Measurements from ENCODE around the gene MAOB.

MAOB gene

DNA sequence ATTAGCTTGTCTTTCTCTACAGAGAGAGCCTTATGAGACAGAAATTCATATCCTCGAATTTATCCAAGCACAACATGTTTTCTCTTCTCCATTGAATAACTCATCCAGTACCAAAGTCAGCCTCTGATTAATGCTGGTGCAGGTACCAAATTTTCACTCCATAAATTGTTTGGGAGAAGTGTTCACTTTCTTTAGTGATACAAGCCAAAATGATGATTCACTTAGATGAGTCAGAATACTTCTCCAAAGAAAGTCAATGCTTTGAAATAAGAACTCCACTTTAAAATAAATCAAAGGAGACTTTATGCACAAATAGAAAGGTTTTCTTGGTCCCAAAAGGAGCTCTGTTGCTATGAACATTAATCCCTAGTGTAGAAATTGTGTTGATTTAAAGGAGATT, 60.2 kb downstream of the MAOB start:
- TF ChIP-seq, protein P1, sequence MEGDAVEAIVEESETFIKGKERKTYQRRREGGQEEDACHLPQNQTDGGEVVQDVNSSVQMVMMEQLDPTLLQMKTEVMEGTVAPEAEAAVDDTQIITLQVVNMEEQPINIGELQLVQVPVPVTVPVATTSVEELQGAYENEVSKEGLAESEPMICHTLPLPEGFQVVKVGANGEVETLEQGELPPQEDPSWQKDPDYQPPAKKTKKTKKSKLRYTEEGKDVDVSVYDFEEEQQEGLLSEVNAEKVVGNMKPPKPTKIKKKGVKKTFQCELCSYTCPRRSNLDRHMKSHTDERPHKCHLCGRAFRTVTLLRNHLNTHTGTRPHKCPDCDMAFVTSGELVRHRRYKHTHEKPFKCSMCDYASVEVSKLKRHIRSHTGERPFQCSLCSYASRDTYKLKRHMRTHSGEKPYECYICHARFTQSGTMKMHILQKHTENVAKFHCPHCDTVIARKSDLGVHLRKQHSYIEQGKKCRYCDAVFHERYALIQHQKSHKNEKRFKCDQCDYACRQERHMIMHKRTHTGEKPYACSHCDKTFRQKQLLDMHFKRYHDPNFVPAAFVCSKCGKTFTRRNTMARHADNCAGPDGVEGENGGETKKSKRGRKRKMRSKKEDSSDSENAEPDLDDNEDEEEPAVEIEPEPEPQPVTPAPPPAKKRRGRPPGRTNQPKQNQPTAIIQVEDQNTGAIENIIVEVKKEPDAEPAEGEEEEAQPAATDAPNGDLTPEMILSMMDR (IDR thresholded peaks at IDR 0.05; ENCODE audit: insufficient read depth, low read depth, low read length, missing control alignments) = no peak

DNA sequence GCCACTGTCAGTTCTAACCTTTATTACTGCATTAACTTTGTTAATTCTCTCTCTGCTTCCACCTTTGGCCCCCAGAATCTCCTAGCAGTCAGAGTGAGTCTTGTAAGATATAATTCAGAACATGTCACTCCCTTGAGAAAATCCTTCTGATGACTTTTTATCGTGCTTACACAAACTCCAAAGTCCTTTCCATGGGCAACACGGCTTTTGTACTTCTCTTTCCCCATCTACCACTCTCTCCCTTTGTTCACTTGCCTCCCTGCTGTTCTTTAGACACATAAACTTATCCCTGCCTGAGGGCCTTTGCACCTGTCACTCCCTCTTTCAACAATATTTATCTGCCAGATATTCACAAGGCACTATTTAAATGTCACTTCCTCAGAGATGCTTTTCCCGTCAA, 64.8 kb downstream of the MAOB start:
- H3K4me3 ChIP-seq (ENCODE audit: low read depth, low read length) = no peak overlapping the region
- DNase-seq (ENCODE audit: low read depth) = no peak
- TF ChIP-seq, protein P1 (IDR thresholded peaks at IDR 0.05; ENCODE audit: insufficient read depth, low read depth, low read length, missing control alignments) = no peak

More for the DNA sequence above, 60.2 kb downstream of the MAOB start:
- H3K4me3 ChIP-seq (ENCODE audit: low read depth, low read length) = no peak overlapping the region
- DNase-seq (ENCODE audit: low read depth) = no peak

DNA sequence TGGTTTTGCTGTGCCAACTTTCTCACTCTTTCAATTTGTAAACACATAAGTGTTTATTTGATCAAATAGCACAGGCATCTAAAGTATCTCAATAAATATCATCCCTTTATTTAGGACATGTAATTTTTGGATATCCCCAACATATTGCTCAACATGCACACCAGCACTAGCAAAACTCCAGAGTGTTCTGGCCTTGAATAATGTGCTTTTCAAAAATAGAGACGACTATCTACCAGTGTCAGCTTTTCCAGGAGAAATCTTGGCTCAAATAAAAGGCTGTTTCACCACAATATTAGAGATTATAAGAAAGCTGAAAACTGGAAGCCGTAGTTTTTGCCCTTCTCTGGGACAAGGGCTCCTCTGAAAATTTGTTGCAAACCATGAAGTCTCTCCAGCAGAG, 67.0 kb downstream of the MAOB start:
- TF ChIP-seq, protein P1 (IDR thresholded peaks at IDR 0.05; ENCODE audit: insufficient read depth, low read depth, low read length, missing control alignments) = no peak
- no peak overlapping the region for H3K4me3 ChIP-seq (ENCODE audit: low read depth, low read length)
- DNase-seq (ENCODE audit: low read depth) = no peak

DNA sequence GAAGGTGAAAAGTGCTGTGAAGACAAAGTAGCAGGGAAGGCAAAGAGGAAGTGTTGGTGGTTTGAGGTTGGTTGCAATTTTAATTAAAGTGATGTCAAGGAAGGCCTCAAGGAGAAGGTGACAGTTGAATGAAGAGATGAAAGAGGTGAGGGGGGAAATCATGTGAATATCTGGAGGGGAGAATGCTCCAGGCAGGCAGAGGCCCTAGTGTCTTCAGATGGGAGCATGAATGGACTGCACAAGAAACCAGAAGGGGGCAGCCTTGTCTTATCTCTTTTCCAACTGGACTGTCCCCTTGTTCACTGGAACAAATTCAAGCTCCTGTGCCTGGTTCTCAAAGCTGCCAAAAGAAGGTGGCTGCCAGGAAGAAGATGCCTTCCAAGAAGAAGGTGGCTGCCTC, 68.4 kb downstream of the MAOB start:
- TF ChIP-seq, protein P1 (IDR thresholded peaks at IDR 0.05; ENCODE audit: insufficient read depth, low read depth, low read length, missing control alignments) = no peak
- H3K4me3 ChIP-seq (ENCODE audit: low read depth, low read length) = no peak overlapping the region
- DNase-seq (ENCODE audit: low read depth) = no peak

DNA sequence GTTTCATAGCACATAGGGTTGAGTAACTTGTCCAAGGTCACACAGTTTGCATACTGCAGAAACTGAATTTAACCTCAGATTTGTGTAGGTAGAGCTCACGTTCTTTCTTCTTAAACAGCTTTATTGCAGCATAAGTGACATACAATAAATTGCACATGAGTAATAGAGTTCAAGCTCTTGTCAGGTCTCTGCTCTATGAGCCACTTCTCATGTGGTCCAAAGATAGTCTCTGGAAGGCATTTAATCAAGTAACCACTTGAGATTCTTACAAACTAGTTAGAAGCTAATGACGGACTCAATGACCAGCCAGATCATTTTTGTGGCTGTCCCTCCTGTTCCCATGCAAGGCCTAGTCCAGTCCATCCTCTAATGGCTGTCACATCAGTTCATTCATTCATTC, 68.9 kb downstream of the MAOB start:
- no peak overlapping the region for H3K4me3 ChIP-seq (ENCODE audit: low read depth, low read length)
- TF ChIP-seq, protein P1 (IDR thresholded peaks at IDR 0.05; ENCODE audit: insufficient read depth, low read depth, low read length, missing control alignments) = no peak
- DNase-seq (ENCODE audit: low read depth) = no peak

DNA sequence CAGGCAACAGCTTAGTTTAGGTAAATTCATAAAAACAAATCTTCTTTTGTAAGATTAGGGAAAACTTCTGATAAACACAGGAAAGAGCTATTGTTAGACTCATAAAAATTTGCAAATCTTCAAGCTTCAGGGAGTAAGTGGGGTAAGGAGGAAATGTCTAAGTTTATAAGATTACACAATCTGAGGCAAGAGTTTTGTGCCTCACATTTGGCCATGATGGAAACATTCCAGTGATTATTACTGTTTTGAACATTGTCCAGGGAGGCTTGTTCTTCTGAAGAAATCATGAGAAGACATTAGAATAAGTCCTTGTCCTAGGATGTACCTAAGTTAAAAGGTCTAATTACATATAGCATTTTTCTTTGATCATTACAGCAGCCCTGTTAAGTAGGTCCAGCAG, 72.8 kb downstream of the MAOB start:
- H3K4me3 ChIP-seq (ENCODE audit: low read depth, low read length) = no peak overlapping the region
- DNase-seq (ENCODE audit: low read depth) = no peak
- TF ChIP-seq, protein P1 (IDR thresholded peaks at IDR 0.05; ENCODE audit: insufficient read depth, low read depth, low read length, missing control alignments) = no peak

DNA sequence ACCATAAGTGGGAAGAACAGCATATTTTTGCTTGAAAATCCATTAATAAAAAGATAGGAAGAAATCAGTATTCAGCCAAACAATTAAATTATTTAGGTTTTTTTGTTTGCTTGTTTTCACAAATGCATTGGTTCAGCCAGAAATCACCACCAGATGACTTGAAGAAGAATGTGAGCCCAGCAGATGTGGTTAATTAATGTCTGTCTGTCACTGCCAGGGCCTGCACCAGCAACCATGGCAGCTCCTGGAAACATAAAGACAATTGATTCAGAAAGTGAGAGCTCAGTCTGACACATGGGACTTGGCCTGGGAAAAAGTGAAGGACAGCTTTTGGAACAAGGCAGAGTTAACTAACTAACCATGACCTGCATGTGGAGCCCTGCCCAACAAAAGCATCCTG, 74.0 kb downstream of the MAOB start:
- TF ChIP-seq, protein P1 (IDR thresholded peaks at IDR 0.05; ENCODE audit: insufficient read depth, low read depth, low read length, missing control alignments) = no peak
- no peak for DNase-seq (ENCODE audit: low read depth)
- no peak overlapping the region for H3K4me3 ChIP-seq (ENCODE audit: low read depth, low read length)
